Naive thymus-derived CD8-positive, alpha-beta T cell (primary cell): Measurements from ENCODE around the gene REV3L. TPM values are rescaled to one million over a fixed set of nuclear protein-coding genes. Genes with fewer than 3 reads are reported as not detected.
"Not testable (repeated sequence)": the region's sequence is repeated elsewhere in the genome, so short reads cannot be mapped to it uniquely, and the experiment has no call there.

Experiments used
- ATAC-seq, 2 donors: fragments of 150-1000 bp; cut with Tn5 transposase in 1 of 2; sonication (Bioruptor Pico), chemical (Tn5 transposase) in 1 of 2; 1 replicate in 1 of 2; 2 replicates in 1 of 2; pipeline ENCODE4 v1.10.0; 2021; ENCODE audit warnings: mild to moderate bottlenecking in 2 of 2, moderate library complexity in 2 of 2
- POLR2A ChIA-PET: fragments of 350-600 bp; sonication (Branson Sonifier 250); formaldehyde crosslinking; loops from one replicate; lab custom pipeline; 2021; ENCODE audit warnings: antibody characterized with exemption; lab: Charles Lee
- DNase-seq, 10 donors: peaks; one replicate each; pipeline versions ENCODE4 v3.0.0 to v3.0.0-alpha.2; 2020 to 2022
- H3K27ac Mint-ChIP-seq, 10 donors: one replicate each; pipeline ENCODE4 v1.8.0; 2020 to 2022; ENCODE audit warnings: mild to moderate bottlenecking in 10 of 10, mixed read lengths in 10 of 10, moderate library complexity in 4 of 10, inconsistent platforms in 1 of 10
- H3K27me3 Mint-ChIP-seq, 5 donors: one replicate each; pipeline ENCODE4 v1.8.0; 2021 to 2022; ENCODE audit warnings: mixed read lengths in 5 of 5
- H3K36me3 Mint-ChIP-seq, 3 donors: one replicate each; pipeline ENCODE4 v1.8.0; 2020 to 2022; ENCODE audit warnings: mixed read lengths in 3 of 3, mild to moderate bottlenecking in 2 of 3, inconsistent platforms in 1 of 3
- H3K4me1 Mint-ChIP-seq, 4 donors: one replicate each; pipeline ENCODE4 v1.8.0; 2021 to 2022; ENCODE audit warnings: mixed read lengths in 4 of 4
- H3K4me3 Mint-ChIP-seq, 10 donors: one replicate each; pipeline ENCODE4 v1.8.0; 2020 to 2022; ENCODE audit warnings: mild to moderate bottlenecking in 10 of 10, mixed read lengths in 10 of 10, moderate library complexity in 6 of 10, inconsistent platforms in 1 of 10
- H3K9me3 Mint-ChIP-seq, 9 donors: one replicate each; pipeline ENCODE4 v1.8.0; 2020 to 2022; ENCODE audit warnings: mixed read lengths in 9 of 9, mild to moderate bottlenecking in 3 of 9, inconsistent platforms in 1 of 9, moderate library complexity in 1 of 9
- polyA plus RNA-seq, 3 donors: library from polyadenylated mRNA; unstranded; fragments of 300-500 nt; fragmentation: Illumina TruSeq; gene quantifications; one replicate each; pipeline ENCODE4 v1.2.3, GENCODE V29; 2021
- total RNA-seq, 8 experiments: library from RNA in 2 of 8; stranded (reverse) in 2 of 8; gene quantifications; one replicate each; pipeline ENCODE4 v1.2.3 and lab custom pipeline; 2021 to 2026

REV3L gene
- total and polyA plus RNA-seq, 5 experiments from 2014 or later: 3.2 to 36.5 (median 12.1) TPM

GRCh38 chr6:111478749-111479148 lies 4.3 kb downstream of the REV3L start:
- peak in 4 of 10 donors; percentile 8 to 59 (median 44) for DNase-seq
- peak; percentile 8 to 19 for ATAC-seq
- POLR2A ChIA-PET: interaction anchor here (1.0 to 2.3 kb wide), 2 partner anchors 17 to 219 kb away, joined by 3 to 23 read pairs; a partner anchor contains a TSS
- no peaks in the 10 kb centered on the region for H3K27me3 Mint-ChIP-seq
- H3K27ac Mint-ChIP-seq: peak overlapping the region in 6 of 10 donors; percentile 4 to 83 (median 68)
- no peaks in the 10 kb centered on the region for H3K9me3 Mint-ChIP-seq
- H3K36me3 Mint-ChIP-seq: no peaks in the 10 kb centered on the region
- H3K4me3 Mint-ChIP-seq: peak overlapping the region in 1 of 10 donors; percentile 1
- peaks cover 25 to 50% (median 37%) of the 10 kb centered on the region in 4 donors for H3K4me1 Mint-ChIP-seq

- Mint-ChIP-seq H3K9me3 (no peaks in the 10 kb centered on the region), H3K27me3 (no peaks in the 10 kb centered on the region), H3K36me3 (no peaks in the 10 kb centered on the region), H3K4me1 (peaks cover 25 to 53% (median 40%) of the 10 kb centered on the region in 4 donors), H3K27ac (peak overlapping the region in 2 of 10 donors; percentile 2 to 5), H3K4me3 (no peak overlapping the region)
- POLR2A ChIA-PET: interaction anchor here (1.0 to 2.3 kb wide), 2 partner anchors 17 to 219 kb away, joined by 3 to 23 read pairs; a partner anchor contains a TSS
- DNase-seq (no peak), ATAC-seq (no peak)
Observed at GRCh38 chr6:111478064-111478476, 4.9 kb downstream of the REV3L start.

GRCh38 chr6:111477481-111477938 lies 5.5 kb downstream of the REV3L start:
- Mint-ChIP-seq H3K4me3 (no peak overlapping the region), H3K9me3 (no peaks in the 10 kb centered on the region), H3K4me1 (peaks cover 27 to 58% (median 45%) of the 10 kb centered on the region in 4 donors), H3K36me3 (no peaks in the 10 kb centered on the region), H3K27ac (peak overlapping the region in 1 of 10 donors; percentile 33), H3K27me3 (no peaks in the 10 kb centered on the region)
- ATAC-seq (no peak), DNase-seq (no peak)
- POLR2A ChIA-PET: interaction anchor here (2.3 kb wide), 1 partner anchor 218 kb away, joined by 23 read pairs; a partner anchor contains a TSS

- H3K4me3 Mint-ChIP-seq, POLR2A ChIA-PET, H3K27me3 Mint-ChIP-seq, H3K36me3 Mint-ChIP-seq, DNase-seq, ATAC-seq, H3K9me3 Mint-ChIP-seq: not testable (repeated sequence)
- Mint-ChIP-seq H3K27ac (peak overlapping the region in 1 of 10 donors; percentile 40), H3K4me1 (peaks cover 18 to 53% (median 37%) of the 10 kb centered on the region in 4 donors)
Observed at GRCh38 chr6:111476061-111476460, 7.0 kb downstream of the REV3L start.

- ATAC-seq (no peak), DNase-seq (no peak)
- peaks cover 17 to 49% (median 34%) of the 10 kb centered on the region in 4 donors for H3K4me1 Mint-ChIP-seq
- H3K4me3 Mint-ChIP-seq: no peak overlapping the region
- H3K27ac Mint-ChIP-seq: peak overlapping the region in 1 of 10 donors; percentile 79
- H3K27me3 Mint-ChIP-seq: no peaks in the 10 kb centered on the region
- POLR2A ChIA-PET: no interaction called here
- H3K9me3 Mint-ChIP-seq: no peaks in the 10 kb centered on the region
- peaks cover 0 to 10% (median 0%) of the 10 kb centered on the region in 3 donors for H3K36me3 Mint-ChIP-seq
Observed at GRCh38 chr6:111474771-111475170, 8.2 kb downstream of the REV3L start.

GRCh38 chr6:111474106-111474505 lies 8.9 kb downstream of the REV3L start:
- Mint-ChIP-seq H3K27ac (peak overlapping the region in 3 of 10 donors; percentile 27 to 79 (median 67)), H3K9me3 (no peaks in the 10 kb centered on the region), H3K36me3 (peaks cover 0 to 10% (median 0%) of the 10 kb centered on the region in 3 donors), H3K4me1 (peaks cover 17 to 49% (median 35%) of the 10 kb centered on the region in 4 donors), H3K4me3 (no peak overlapping the region), H3K27me3 (no peaks in the 10 kb centered on the region)
- ATAC-seq (no peak), DNase-seq (no peak)
- POLR2A ChIA-PET: no interaction called here

- no peak for ATAC-seq
- Mint-ChIP-seq H3K27ac (no peak overlapping the region), H3K4me1 (peaks cover 13 to 46% (median 29%) of the 10 kb centered on the region in 4 donors), H3K27me3 (no peaks in the 10 kb centered on the region), H3K9me3 (no peaks in the 10 kb centered on the region), H3K4me3 (no peak overlapping the region), H3K36me3 (peaks cover 0 to 14% (median 0%) of the 10 kb centered on the region in 3 donors)
- POLR2A ChIA-PET: interaction anchor here (1.0 kb wide), 1 partner anchor 10 kb away, joined by 5 read pairs; the partner anchor contains the start of gene REV3L
- no peak for DNase-seq
Observed at GRCh38 chr6:111472933-111473435, 10.0 kb downstream of the REV3L start.

- Mint-ChIP-seq H3K36me3 (peaks cover 0 to 14% (median 0%) of the 10 kb centered on the region in 3 donors), H3K27ac (no peak overlapping the region), H3K4me1 (peaks cover 10 to 36% (median 22%) of the 10 kb centered on the region in 4 donors), H3K4me3 (no peak overlapping the region), H3K9me3 (no peaks in the 10 kb centered on the region), H3K27me3 (no peaks in the 10 kb centered on the region)
- DNase-seq: no peak
- ATAC-seq: no peak
- POLR2A ChIA-PET: interaction anchor here (1.0 kb wide), 1 partner anchor 11 kb away, joined by 5 read pairs; the partner anchor contains the start of gene REV3L
Observed at GRCh38 chr6:111471958-111472357, 11.1 kb downstream of the REV3L start.

- no peaks in the 10 kb centered on the region for H3K9me3 Mint-ChIP-seq
- H3K4me1 Mint-ChIP-seq: peaks cover 9 to 36% (median 21%) of the 10 kb centered on the region in 4 donors
- POLR2A ChIA-PET: no interaction called here
- H3K27me3 Mint-ChIP-seq: no peaks in the 10 kb centered on the region
- no peak for DNase-seq
- no peak for ATAC-seq
- H3K4me3 Mint-ChIP-seq: no peak overlapping the region
- peak overlapping the region in 2 of 10 donors; percentile 12 to 38 for H3K27ac Mint-ChIP-seq
- H3K36me3 Mint-ChIP-seq: peaks cover 0 to 14% (median 0%) of the 10 kb centered on the region in 3 donors
Observed at GRCh38 chr6:111471533-111471932, 11.5 kb downstream of the REV3L start.

- no peak for DNase-seq
- POLR2A ChIA-PET: no interaction called here
- H3K27me3 Mint-ChIP-seq: no peaks in the 10 kb centered on the region
- no peak overlapping the region for H3K27ac Mint-ChIP-seq
- no peak overlapping the region for H3K4me3 Mint-ChIP-seq
- H3K4me1 Mint-ChIP-seq: peaks cover 9 to 32% (median 21%) of the 10 kb centered on the region in 4 donors
- ATAC-seq: no peak
- H3K9me3 Mint-ChIP-seq: no peaks in the 10 kb centered on the region
- H3K36me3 Mint-ChIP-seq: peaks cover 0 to 14% (median 0%) of the 10 kb centered on the region in 3 donors
Observed at GRCh38 chr6:111470991-111471390, 12.0 kb downstream of the REV3L start.

- Mint-ChIP-seq H3K27me3 (no peaks in the 10 kb centered on the region), H3K27ac (peak overlapping the region in 1 of 10 donors; percentile 12), H3K4me1 (peaks cover 7 to 25% (median 18%) of the 10 kb centered on the region in 4 donors), H3K36me3 (peaks cover 0 to 17% (median 0%) of the 10 kb centered on the region in 3 donors), H3K4me3 (no peak overlapping the region), H3K9me3 (no peaks in the 10 kb centered on the region)
- no peak for DNase-seq
- POLR2A ChIA-PET: no interaction called here
- ATAC-seq: no peak
Observed at GRCh38 chr6:111469543-111469942, 13.5 kb downstream of the REV3L start.

- DNase-seq: no peak
- POLR2A ChIA-PET: no interaction called here
- H3K36me3 Mint-ChIP-seq: peaks cover 0 to 17% (median 0%) of the 10 kb centered on the region in 3 donors
- H3K4me3 Mint-ChIP-seq: no peak overlapping the region
- no peak for ATAC-seq
- peak overlapping the region in 1 of 10 donors; percentile 17 for H3K27ac Mint-ChIP-seq
- H3K27me3 Mint-ChIP-seq: no peaks in the 10 kb centered on the region
- H3K9me3 Mint-ChIP-seq: no peaks in the 10 kb centered on the region
- H3K4me1 Mint-ChIP-seq: peaks cover 6 to 21% (median 14%) of the 10 kb centered on the region in 4 donors
Observed at GRCh38 chr6:111468329-111469012, 14.5 kb downstream of the REV3L start.

- Mint-ChIP-seq H3K27me3 (no peaks in the 10 kb centered on the region), H3K27ac (no peak overlapping the region), H3K9me3 (peaks cover 0 to 9% (median 4%) of the 10 kb centered on the region in 9 donors), H3K36me3 (peaks cover 8 to 18% (median 12%) of the 10 kb centered on the region in 3 donors), H3K4me3 (no peak overlapping the region), H3K4me1 (peaks cover 15 to 32% (median 28%) of the 10 kb centered on the region in 4 donors)
- ATAC-seq (no peak), DNase-seq (no peak)
- POLR2A ChIA-PET: no interaction called here
Observed at GRCh38 chr6:111464184-111464583, 18.8 kb downstream of the REV3L start.
